HG02678 (cell line): ENCODE results near the gene RARG.

Experiments used
- ATAC-seq: cut with Tn5 transposase; IDR thresholded peaks from one replicate; pipeline ENCODE4 v1.9.1; 2021; ENCODE audit warnings: mild to moderate bottlenecking, moderate library complexity; ENCODE audit not compliant: unreplicated experiment

Gene RARG

GRCh38 chr12:53245286-53245685, 13.3 kb upstream of the RARG start:
- no peak for ATAC-seq

- ATAC-seq, result no peak
Measured at GRCh38 chr12:53244337-53244736, 12.3 kb upstream of the RARG start.

GRCh38 chr12:53241623-53242412, 9.8 kb upstream of the RARG start:
- no peak for ATAC-seq

- no peak for ATAC-seq
Measured at GRCh38 chr12:53239643-53240258, 7.7 kb upstream of the RARG start.

GRCh38 chr12:53236443-53237111, 4.6 kb upstream of the RARG start:
- ATAC-seq, result no peak

GRCh38 chr12:53235742-53236442, 3.9 kb upstream of the RARG start:
- no peak for ATAC-seq

- no peak for ATAC-seq
Measured at GRCh38 chr12:53235164-53235563, 3.2 kb upstream of the RARG start.

- ATAC-seq, result no peak
Measured at GRCh38 chr12:53234271-53234914, 2.4 kb upstream of the RARG start.

- no peak for ATAC-seq
Measured at GRCh38 chr12:53233671-53234121, 1.7 kb upstream of the RARG start.

- no peak for ATAC-seq
Measured at GRCh38 chr12:53232646-53233461, 845 bp upstream of the RARG start.

- ATAC-seq, result no peak
Measured at GRCh38 chr12:53231671-53231920, 413 bp downstream of the RARG start.

- no peak for ATAC-seq
Measured at GRCh38 chr12:53230108-53230845, 1.7 kb downstream of the RARG start.

GRCh38 chr12:53229454-53229853, 2.6 kb downstream of the RARG start:
- no peak for ATAC-seq

GRCh38 chr12:53227836-53228235, 4.2 kb downstream of the RARG start:
- ATAC-seq, result no peak

- ATAC-seq, result no peak
Measured at GRCh38 chr12:53227341-53227740, 4.7 kb downstream of the RARG start.

- ATAC-seq, result no peak
Measured at GRCh38 chr12:53226815-53227214, 5.2 kb downstream of the RARG start.

- no peak for ATAC-seq
Measured at GRCh38 chr12:53225635-53226424, 6.2 kb downstream of the RARG start.

- no peak for ATAC-seq
Measured at GRCh38 chr12:53224897-53225634, 6.9 kb downstream of the RARG start.
